ENCODE measurements around the gene MDM2. TPM values are rescaled to one million over a fixed set of nuclear protein-coding genes. Genes with fewer than 3 reads are reported as not detected.

MDM2 gene
- total and polyA plus RNA-seq, 10 of the 15 experiments (the other 5 are each of a cell fraction or from before 2014, with no cell fraction given) = 48.2 to 174 (median 85.0) TPM

DNA sequence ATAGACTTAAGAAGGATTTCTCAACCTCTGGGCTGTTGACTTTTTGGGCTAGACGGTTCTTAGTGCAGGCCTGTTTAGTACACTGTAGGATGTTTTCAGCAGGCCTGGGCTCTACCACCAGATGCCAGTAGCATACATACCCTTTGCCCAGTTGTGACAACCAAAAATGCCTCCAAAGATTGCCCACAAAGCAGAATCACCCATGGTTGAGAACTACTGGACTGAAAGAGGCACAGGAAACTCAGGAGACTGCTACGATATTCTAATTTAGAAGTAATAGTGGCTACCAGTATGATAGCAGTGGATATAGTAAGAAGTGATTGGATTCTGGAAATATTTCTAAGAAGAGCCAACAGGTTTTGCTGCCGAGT is 46.5 kb upstream of the MDM2 start:
- no peaks in the 10 kb centered on the region; a peak in 1 of 4 replicates for H3K36me3 ChIP-seq (ENCODE audit: control insufficient read depth in 2 of 2, insufficient read depth in 2 of 2, low read length in 1 of 2)
- 98% methylated on average over 3 of the region's 3 CpGs for WGBS (ENCODE audit: insufficient coverage, insufficient replicate concordance, low lambda C conversion rate, missing lambda C conversion rate)
- no peak overlapping the region for H2AFZ ChIP-seq (ENCODE audit: control insufficient read depth, low read depth, low read length)
- TF ChIP-seq NFYB (IDR thresholded peaks at IDR 0.05; ENCODE audit: insufficient read depth, low read depth, low read length) (no peak), IRF4 (IDR thresholded peaks at IDR 0.05; ENCODE audit: low read depth, low read length) (no peak), SMAD1 (IDR thresholded peaks at IDR 0.05; ENCODE audit: low read depth, partially characterized antibody) (no peak), FOS (IDR thresholded peaks at IDR 0.05; ENCODE audit: borderline replicate concordance, extremely low read depth, insufficient read length) (no peak), CHD2 (IDR thresholded peaks at IDR 0.05; ENCODE audit: borderline replicate concordance, low read depth, low read length) (no peak), KAT2A (conservative IDR thresholded peaks at IDR 0.05; ENCODE audit: control insufficient read depth, low read depth, low read length) (no peak), STAT1 (conservative IDR thresholded peaks at IDR 0.05) (no peak), CBFB (IDR thresholded peaks at IDR 0.05; ENCODE audit: low read depth) (no peak), POLR2A (IDR thresholded peaks at IDR 0.05; ENCODE audit: low read depth, low read length) (no peak), TCF7 (IDR thresholded peaks at IDR 0.05; ENCODE audit: borderline replicate concordance) (no peak), SIX5 (IDR thresholded peaks at IDR 0.05; ENCODE audit: low read depth, low read length, severe bottlenecking) (no peak), GATAD2B (conservative IDR thresholded peaks at IDR 0.05; ENCODE audit: low read depth) (no peak), ETV6 (conservative IDR thresholded peaks at IDR 0.05 in 1 of 2, IDR thresholded peaks at IDR 0.05 in 1 of 2; ENCODE audit: borderline replicate concordance in 1 of 2, low read depth in 1 of 2) (no peak), NR2C2 (IDR thresholded peaks at IDR 0.05; ENCODE audit: borderline replicate concordance, control insufficient read depth, insufficient read length, low read depth) (no peak), TARDBP (IDR thresholded peaks at IDR 0.05; ENCODE audit: borderline replicate concordance) (no peak), NFIC (IDR thresholded peaks at IDR 0.05; ENCODE audit: low read depth, low read length) (no peak)
- TF ChIP-seq, protein P1, sequence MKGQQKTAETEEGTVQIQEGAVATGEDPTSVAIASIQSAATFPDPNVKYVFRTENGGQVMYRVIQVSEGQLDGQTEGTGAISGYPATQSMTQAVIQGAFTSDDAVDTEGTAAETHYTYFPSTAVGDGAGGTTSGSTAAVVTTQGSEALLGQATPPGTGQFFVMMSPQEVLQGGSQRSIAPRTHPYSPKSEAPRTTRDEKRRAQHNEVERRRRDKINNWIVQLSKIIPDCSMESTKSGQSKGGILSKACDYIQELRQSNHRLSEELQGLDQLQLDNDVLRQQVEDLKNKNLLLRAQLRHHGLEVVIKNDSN (IDR thresholded peaks at IDR 0.05; ENCODE audit: borderline replicate concordance, extremely low read length, insufficient read depth, low read depth, low read length) = no peak
- TF ChIP-seq, protein P2, sequence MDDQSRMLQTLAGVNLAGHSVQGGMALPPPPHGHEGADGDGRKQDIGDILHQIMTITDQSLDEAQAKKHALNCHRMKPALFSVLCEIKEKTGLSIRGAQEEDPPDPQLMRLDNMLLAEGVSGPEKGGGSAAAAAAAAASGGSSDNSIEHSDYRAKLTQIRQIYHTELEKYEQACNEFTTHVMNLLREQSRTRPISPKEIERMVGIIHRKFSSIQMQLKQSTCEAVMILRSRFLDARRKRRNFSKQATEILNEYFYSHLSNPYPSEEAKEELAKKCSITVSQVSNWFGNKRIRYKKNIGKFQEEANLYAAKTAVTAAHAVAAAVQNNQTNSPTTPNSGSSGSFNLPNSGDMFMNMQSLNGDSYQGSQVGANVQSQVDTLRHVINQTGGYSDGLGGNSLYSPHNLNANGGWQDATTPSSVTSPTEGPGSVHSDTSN (IDR thresholded peaks at IDR 0.05; ENCODE audit: insufficient replicate concordance, low read depth, low read length) = no peak
- no peaks in the 10 kb centered on the region for H3K79me2 ChIP-seq (ENCODE audit: control insufficient read depth, insufficient read depth, low read length)
- CTCF ChIA-PET = no interaction called here
- FAIRE-seq (no peak), ATAC-seq (no peak), DNase-seq (ENCODE audit: low read depth, low spot score) (no peak)
- POLR2A ChIA-PET = no interaction called here
- no peak overlapping the region for H3K9ac ChIP-seq (ENCODE audit: control insufficient read depth, insufficient read depth, low read length)
- no peak overlapping the region for H3K4me2 ChIP-seq (ENCODE audit: control insufficient read depth, insufficient read depth)
- no peaks in the 10 kb centered on the region for H3K4me1 ChIP-seq (ENCODE audit: control insufficient read depth, insufficient read depth, low read length)
- no peaks in the 10 kb centered on the region for H3K27me3 ChIP-seq (replicated peaks in 1 of 2; ENCODE audit: control insufficient read depth in 2 of 2, insufficient read depth in 2 of 2, low read length in 1 of 2)
- no peaks in the 10 kb centered on the region for H4K20me1 ChIP-seq (ENCODE audit: control insufficient read depth, insufficient read depth)
- no peaks in the 10 kb centered on the region for H3K9me3 ChIP-seq (replicated peaks; ENCODE audit: control insufficient read depth, insufficient read depth, low read length)
- BruUV-seq (replicated peaks) = no TSS peak
- intact Hi-C loops (cut with micrococcal nuclease; ENCODE audit: unreplicated experiment) = no loop called here
- H3K27ac ChIP-seq (ENCODE audit: control insufficient read depth, insufficient read depth) = no peak overlapping the region
- H3K4me3 ChIP-seq = no peak overlapping the region
- in situ Hi-C loops (cut with MboI) = no loop called here
- RAD21 ChIA-PET (ENCODE audit: unreplicated experiment) = no interaction called here
- SMC1A ChIA-PET (ENCODE audit: uncharacterized antibody, unreplicated experiment) = no interaction called here

Measured in GM12878 (cell line).